ENCODE measurements around the gene COL17A1. TPM values are rescaled to one million over a fixed set of nuclear protein-coding genes. Genes with fewer than 3 reads are reported as not detected.

The COL17A1 gene
- total and polyA plus RNA-seq, 4 donors: 0.28 to 1.5 (median 1.2) TPM

DNA sequence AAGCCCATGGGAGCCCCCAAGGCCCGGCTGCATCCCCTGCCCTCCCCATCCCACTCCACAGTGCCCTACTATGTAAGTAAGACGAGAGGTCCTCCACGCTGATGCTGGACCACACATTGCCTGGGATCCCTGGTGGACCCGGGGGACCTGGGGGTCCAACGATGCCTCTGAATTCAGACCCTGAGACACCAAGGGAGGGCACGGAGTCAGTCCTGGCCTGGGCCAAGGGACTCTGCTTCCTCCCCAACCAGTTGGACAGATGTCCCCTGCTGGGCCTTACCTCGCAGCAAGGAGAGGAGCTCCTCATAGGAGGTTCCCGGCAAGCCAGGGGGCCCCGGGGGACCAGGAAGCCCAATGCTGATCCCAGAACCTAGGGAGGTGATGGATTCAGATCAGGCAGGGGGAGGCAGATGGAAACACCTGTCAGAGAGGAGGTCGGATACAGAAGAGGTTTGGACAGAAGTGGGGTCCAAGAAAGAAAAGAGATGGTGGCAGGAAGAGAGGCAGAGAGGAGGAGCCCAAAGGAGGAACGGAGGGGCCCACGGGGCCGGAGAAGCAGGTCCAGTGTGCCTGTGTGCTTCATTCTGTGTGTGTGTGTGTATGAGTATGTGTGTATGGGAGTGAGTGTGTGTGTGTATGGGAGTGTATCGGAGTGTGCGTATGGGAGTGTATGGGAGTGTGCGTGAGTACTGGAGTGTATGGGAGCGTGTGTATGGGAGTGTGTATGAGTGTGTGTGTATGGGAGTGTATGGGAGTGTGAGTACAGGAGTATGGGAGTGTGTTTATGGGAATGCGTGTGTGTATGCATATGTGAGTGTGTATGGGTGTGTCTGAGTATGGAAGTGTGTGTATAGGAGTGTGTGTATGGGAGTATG, 50.2 kb downstream of the COL17A1 start:
- Histone ChIP-seq H3K4me1 (ENCODE audit: control insufficient read depth in 1 of 2, insufficient read depth in 2 of 2, low read length in 2 of 2) (no peaks in the 10 kb centered on the region), H3K27ac (ENCODE audit: low read depth in 1 of 2, low read length in 2 of 2) (no peak overlapping the region), H3K27me3 (ENCODE audit: control insufficient read depth in 1 of 2, insufficient read depth in 2 of 2, low read length in 1 of 2) (no peaks in the 10 kb centered on the region), H3K4me3 (ENCODE audit: low read length in 2 of 2) (no peak overlapping the region), H3K36me3 (ENCODE audit: control insufficient read depth in 1 of 2, insufficient read depth in 2 of 2, low read length in 1 of 2) (no peaks in the 10 kb centered on the region), H3K9me3 (ENCODE audit: control insufficient read depth, low read length) (no peaks in the 10 kb centered on the region)
- 80% methylated on average over 18 of the region's 18 CpGs for WGBS, 2 donors
- intact Hi-C loops (cut with DNase I): no loop called here
- ATAC-seq (ENCODE audit: low FRiP score): peak; percentile 3
- DNase-seq: no peak

- intact Hi-C loops (cut with DNase I): no loop called here
- H3K36me3 ChIP-seq (ENCODE audit: control insufficient read depth in 1 of 2, insufficient read depth in 2 of 2, low read length in 1 of 2): no peaks in the 10 kb centered on the region
- no peak overlapping the region for H3K4me3 ChIP-seq (ENCODE audit: low read length in 2 of 2)
- H3K9me3 ChIP-seq (ENCODE audit: control insufficient read depth, low read length): no peaks in the 10 kb centered on the region
- no peaks in the 10 kb centered on the region for H3K27me3 ChIP-seq (ENCODE audit: control insufficient read depth in 1 of 2, insufficient read depth in 2 of 2, low read length in 1 of 2)
- H3K27ac ChIP-seq (ENCODE audit: low read depth in 1 of 2, low read length in 2 of 2): no peak overlapping the region
- ATAC-seq (ENCODE audit: low FRiP score) (no peak), DNase-seq (no peak)
- 65 to 66% methylated on average over 21 to 23 of the region's 23 CpGs for WGBS, 2 donors
- H3K4me1 ChIP-seq (ENCODE audit: control insufficient read depth in 1 of 2, insufficient read depth in 2 of 2, low read length in 2 of 2): no peaks in the 10 kb centered on the region
Measured at GRCh38 chr10:104034401-104035193, 51.1 kb downstream of the COL17A1 start.

- no peak overlapping the region for H3K27ac ChIP-seq (ENCODE audit: low read depth in 1 of 2, low read length in 2 of 2)
- no peaks in the 10 kb centered on the region for H3K4me1 ChIP-seq (ENCODE audit: control insufficient read depth in 1 of 2, insufficient read depth in 2 of 2, low read length in 2 of 2)
- no peak for ATAC-seq (ENCODE audit: low FRiP score)
- WGBS, 2 donors: 85% methylated on average over 11 of the region's 11 CpGs
- H3K36me3 ChIP-seq (ENCODE audit: control insufficient read depth in 1 of 2, insufficient read depth in 2 of 2, low read length in 1 of 2): no peaks in the 10 kb centered on the region
- no peak for DNase-seq
- no peaks in the 10 kb centered on the region for H3K9me3 ChIP-seq (ENCODE audit: control insufficient read depth, low read length)
- H3K27me3 ChIP-seq (ENCODE audit: control insufficient read depth in 1 of 2, insufficient read depth in 2 of 2, low read length in 1 of 2): no peaks in the 10 kb centered on the region
- H3K4me3 ChIP-seq (ENCODE audit: low read length in 2 of 2): no peak overlapping the region
- intact Hi-C loops (cut with DNase I): no loop called here
Measured at GRCh38 chr10:104033966-104034365, 51.7 kb downstream of the COL17A1 start.

GRCh38 chr10:104033401-104033930, 52.2 kb downstream of the COL17A1 start:
- DNase-seq: no peak
- H3K9me3 ChIP-seq (ENCODE audit: control insufficient read depth, low read length): no peaks in the 10 kb centered on the region
- H3K4me1 ChIP-seq (ENCODE audit: control insufficient read depth in 1 of 2, insufficient read depth in 2 of 2, low read length in 2 of 2): no peaks in the 10 kb centered on the region
- ATAC-seq (ENCODE audit: low FRiP score): no peak
- H3K27me3 ChIP-seq (ENCODE audit: control insufficient read depth in 1 of 2, insufficient read depth in 2 of 2, low read length in 1 of 2): no peaks in the 10 kb centered on the region
- 80 to 81% methylated on average over 12 of the region's 12 CpGs for WGBS, 2 donors
- intact Hi-C loops (cut with DNase I): no loop called here
- H3K27ac ChIP-seq (ENCODE audit: low read depth in 1 of 2, low read length in 2 of 2): no peak overlapping the region
- no peaks in the 10 kb centered on the region for H3K36me3 ChIP-seq (ENCODE audit: control insufficient read depth in 1 of 2, insufficient read depth in 2 of 2, low read length in 1 of 2)
- no peak overlapping the region for H3K4me3 ChIP-seq (ENCODE audit: low read length in 2 of 2)

- intact Hi-C loops (cut with DNase I): no loop called here
- no peaks in the 10 kb centered on the region for H3K27me3 ChIP-seq (ENCODE audit: control insufficient read depth in 1 of 2, insufficient read depth in 2 of 2, low read length in 1 of 2)
- no peaks in the 10 kb centered on the region for H3K36me3 ChIP-seq (ENCODE audit: control insufficient read depth in 1 of 2, insufficient read depth in 2 of 2, low read length in 1 of 2)
- H3K4me1 ChIP-seq (ENCODE audit: control insufficient read depth in 1 of 2, insufficient read depth in 2 of 2, low read length in 2 of 2): no peaks in the 10 kb centered on the region
- H3K9me3 ChIP-seq (ENCODE audit: control insufficient read depth, low read length): no peaks in the 10 kb centered on the region
- H3K4me3 ChIP-seq (ENCODE audit: low read length in 2 of 2): no peak overlapping the region
- 79 to 80% methylated on average over 7 of the region's 7 CpGs for WGBS, 2 donors
- H3K27ac ChIP-seq (ENCODE audit: low read depth in 1 of 2, low read length in 2 of 2): no peak overlapping the region
- no peak for DNase-seq
- ATAC-seq (ENCODE audit: low FRiP score): no peak
Measured at GRCh38 chr10:104032144-104032775, 53.4 kb downstream of the COL17A1 start.

DNA sequence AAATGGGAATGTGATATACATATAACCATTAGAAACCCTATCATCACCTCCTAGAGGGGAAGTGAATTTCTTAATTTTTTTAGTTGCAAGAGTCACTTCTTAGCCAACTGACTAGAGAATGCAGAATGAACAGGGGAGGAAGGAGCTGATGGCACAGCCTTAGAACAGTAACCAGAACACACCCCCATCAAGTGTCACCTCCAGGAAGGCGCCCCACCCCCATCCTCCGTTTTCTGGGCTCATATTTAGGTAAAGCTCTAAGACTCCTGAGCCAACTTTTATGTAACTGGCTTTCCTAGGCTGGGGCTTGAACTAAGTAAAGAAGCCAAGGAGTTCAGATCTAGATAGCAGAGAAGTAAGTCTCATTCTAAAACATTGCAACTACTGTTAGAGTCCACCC, 54.0 kb downstream of the COL17A1 start:
- ATAC-seq (ENCODE audit: low FRiP score): no peak
- no peak overlapping the region for H3K27ac ChIP-seq (ENCODE audit: low read depth in 1 of 2, low read length in 2 of 2)
- no peaks in the 10 kb centered on the region for H3K36me3 ChIP-seq (ENCODE audit: control insufficient read depth in 1 of 2, insufficient read depth in 2 of 2, low read length in 1 of 2)
- no peaks in the 10 kb centered on the region for H3K27me3 ChIP-seq (ENCODE audit: control insufficient read depth in 1 of 2, insufficient read depth in 2 of 2, low read length in 1 of 2)
- H3K4me1 ChIP-seq (ENCODE audit: control insufficient read depth in 1 of 2, insufficient read depth in 2 of 2, low read length in 2 of 2): no peaks in the 10 kb centered on the region
- 75 to 83% methylated on average over 2 of the region's 2 CpGs for WGBS, 2 donors
- intact Hi-C loops (cut with DNase I): no loop called here
- H3K4me3 ChIP-seq (ENCODE audit: low read length in 2 of 2): no peak overlapping the region
- no peak for DNase-seq
- H3K9me3 ChIP-seq (ENCODE audit: control insufficient read depth, low read length): no peaks in the 10 kb centered on the region

- ATAC-seq (ENCODE audit: low FRiP score) (no peak), DNase-seq (no peak)
- WGBS, 2 donors: 59 to 61% methylated on average over 6 of the region's 6 CpGs
- no peaks in the 10 kb centered on the region for H3K27me3 ChIP-seq (ENCODE audit: control insufficient read depth in 1 of 2, insufficient read depth in 2 of 2, low read length in 1 of 2)
- intact Hi-C loops (cut with DNase I): no loop called here
- H3K27ac ChIP-seq (ENCODE audit: low read depth in 1 of 2, low read length in 2 of 2): no peak overlapping the region
- no peaks in the 10 kb centered on the region for H3K9me3 ChIP-seq (ENCODE audit: control insufficient read depth, low read length)
- H3K36me3 ChIP-seq (ENCODE audit: control insufficient read depth in 1 of 2, insufficient read depth in 2 of 2, low read length in 1 of 2): no peaks in the 10 kb centered on the region
- no peaks in the 10 kb centered on the region for H3K4me1 ChIP-seq (ENCODE audit: control insufficient read depth in 1 of 2, insufficient read depth in 2 of 2, low read length in 2 of 2)
- H3K4me3 ChIP-seq (ENCODE audit: low read length in 2 of 2): no peak overlapping the region
Measured at GRCh38 chr10:104029521-104029860, 56.2 kb downstream of the COL17A1 start.

DNA sequence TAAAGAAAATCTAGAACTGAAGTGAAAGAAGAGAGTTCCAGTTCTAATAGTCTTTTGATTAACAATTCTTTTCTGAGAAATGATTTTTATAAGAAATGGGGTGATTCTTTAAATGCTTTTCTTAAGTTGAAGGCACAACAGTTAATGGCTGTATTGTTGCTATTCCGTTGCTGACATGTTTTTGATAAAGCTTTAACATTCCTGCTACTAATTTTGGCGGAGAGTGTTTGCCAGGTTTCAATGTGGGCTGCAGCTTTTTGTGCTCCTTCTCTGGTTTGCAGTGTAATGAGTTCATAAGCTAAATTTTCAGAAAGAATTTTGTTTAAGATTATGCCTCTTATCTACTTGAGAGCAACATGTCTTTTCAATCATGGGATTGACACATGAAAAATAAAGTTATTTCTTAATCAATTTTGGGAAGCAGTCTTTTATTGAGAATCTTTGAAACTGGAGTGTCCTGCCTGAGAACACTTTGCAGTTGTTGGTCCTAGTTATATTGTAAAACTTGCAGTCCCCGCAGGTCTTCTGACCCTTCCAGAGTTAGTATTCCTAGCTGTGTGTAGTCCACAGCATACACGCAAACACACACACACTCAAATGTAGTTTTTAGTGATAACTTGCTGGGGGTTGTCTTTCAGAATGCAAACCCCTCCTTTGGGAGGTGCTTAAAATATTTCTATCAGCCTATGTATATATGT, 56.7 kb downstream of the COL17A1 start:
- ATAC-seq (ENCODE audit: low FRiP score) (no peak), DNase-seq (no peak)
- Histone ChIP-seq H3K9me3 (ENCODE audit: control insufficient read depth, low read length) (no peaks in the 10 kb centered on the region), H3K27me3 (ENCODE audit: control insufficient read depth in 1 of 2, insufficient read depth in 2 of 2, low read length in 1 of 2) (no peaks in the 10 kb centered on the region), H3K27ac (ENCODE audit: low read depth in 1 of 2, low read length in 2 of 2) (no peak overlapping the region), H3K4me3 (ENCODE audit: low read length in 2 of 2) (no peak overlapping the region), H3K36me3 (ENCODE audit: control insufficient read depth in 1 of 2, insufficient read depth in 2 of 2, low read length in 1 of 2) (peaks cover 0 to 2% of the 10 kb centered on the region in 2 donors), H3K4me1 (ENCODE audit: control insufficient read depth in 1 of 2, insufficient read depth in 2 of 2, low read length in 2 of 2) (no peaks in the 10 kb centered on the region)
- WGBS, 2 donors: 34 to 46% methylated on average over 4 of the region's 4 CpGs
- intact Hi-C loops (cut with DNase I): no loop called here

Data from aorta (tissue), 5 donors.